Right atrium auricular region (tissue), 2 donors: ENCODE results near the gene CCNG2. TPM values are rescaled to one million over a fixed set of nuclear protein-coding genes. Genes with fewer than 3 reads are reported as not detected.

Source experiments
- DNase-seq: peaks from one replicate; pipeline ENCODE4 v3.0.0-alpha.2; 2019; ENCODE audit warnings: low spot score
- H3K27ac ChIP-seq, 2 donors: fragments of 200-600 bp; sonication (generic); 1 replicate in 1 of 2; 2 replicates in 1 of 2; pipeline ENCODE4 v1.5.1; 2016 to 2019
- H3K27me3 ChIP-seq, 2 donors: fragments of 200-600 bp; sonication (generic); one replicate each; pipeline versions ENCODE4 v1.5.1 to v1.6.0; 2017 to 2019
- H3K36me3 ChIP-seq: fragments of 200-600 bp; sonication (generic); one replicate; pipeline ENCODE4 v1.5.1; 2016
- H3K4me1 ChIP-seq, 2 donors: fragments of 200-600 bp; sonication (generic); one replicate each; pipeline versions ENCODE4 v1.5.1 to v1.6.0; 2017 to 2019
- H3K4me3 ChIP-seq, 2 donors: fragments of 200-600 bp; sonication (generic); 1 replicate in 1 of 2; 2 replicates in 1 of 2; pipeline ENCODE4 v1.5.1; 2017 to 2019; ENCODE audit warnings: mild to moderate bottlenecking in 1 of 2, moderate library complexity in 1 of 2
- H3K9me3 ChIP-seq, 2 donors: fragments of 200-600 bp; sonication (generic); one replicate each; pipeline ENCODE4 v1.5.1; 2019
- total RNA-seq, 2 donors: library from RNA; depleted of rRNA; stranded (reverse); fragments of >200 nt; gene quantifications; one replicate each; pipeline ENCODE4 v1.1.0, GENCODE V29; 2016
- TF ChIP-seq, protein P1 (sequence below), 2 donors: fragments of 200-600 bp; sonication (generic); IDR thresholded peaks; one replicate each; pipeline ENCODE4 v1.5.1; 2019; ENCODE audit warnings: antibody characterized with exemption in 2 of 2

The CCNG2 gene, protein sequence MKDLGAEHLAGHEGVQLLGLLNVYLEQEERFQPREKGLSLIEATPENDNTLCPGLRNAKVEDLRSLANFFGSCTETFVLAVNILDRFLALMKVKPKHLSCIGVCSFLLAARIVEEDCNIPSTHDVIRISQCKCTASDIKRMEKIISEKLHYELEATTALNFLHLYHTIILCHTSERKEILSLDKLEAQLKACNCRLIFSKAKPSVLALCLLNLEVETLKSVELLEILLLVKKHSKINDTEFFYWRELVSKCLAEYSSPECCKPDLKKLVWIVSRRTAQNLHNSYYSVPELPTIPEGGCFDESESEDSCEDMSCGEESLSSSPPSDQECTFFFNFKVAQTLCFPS
- 1 to 10 TPM; 6.2 to 7.8 TPM for total RNA-seq

DNA sequence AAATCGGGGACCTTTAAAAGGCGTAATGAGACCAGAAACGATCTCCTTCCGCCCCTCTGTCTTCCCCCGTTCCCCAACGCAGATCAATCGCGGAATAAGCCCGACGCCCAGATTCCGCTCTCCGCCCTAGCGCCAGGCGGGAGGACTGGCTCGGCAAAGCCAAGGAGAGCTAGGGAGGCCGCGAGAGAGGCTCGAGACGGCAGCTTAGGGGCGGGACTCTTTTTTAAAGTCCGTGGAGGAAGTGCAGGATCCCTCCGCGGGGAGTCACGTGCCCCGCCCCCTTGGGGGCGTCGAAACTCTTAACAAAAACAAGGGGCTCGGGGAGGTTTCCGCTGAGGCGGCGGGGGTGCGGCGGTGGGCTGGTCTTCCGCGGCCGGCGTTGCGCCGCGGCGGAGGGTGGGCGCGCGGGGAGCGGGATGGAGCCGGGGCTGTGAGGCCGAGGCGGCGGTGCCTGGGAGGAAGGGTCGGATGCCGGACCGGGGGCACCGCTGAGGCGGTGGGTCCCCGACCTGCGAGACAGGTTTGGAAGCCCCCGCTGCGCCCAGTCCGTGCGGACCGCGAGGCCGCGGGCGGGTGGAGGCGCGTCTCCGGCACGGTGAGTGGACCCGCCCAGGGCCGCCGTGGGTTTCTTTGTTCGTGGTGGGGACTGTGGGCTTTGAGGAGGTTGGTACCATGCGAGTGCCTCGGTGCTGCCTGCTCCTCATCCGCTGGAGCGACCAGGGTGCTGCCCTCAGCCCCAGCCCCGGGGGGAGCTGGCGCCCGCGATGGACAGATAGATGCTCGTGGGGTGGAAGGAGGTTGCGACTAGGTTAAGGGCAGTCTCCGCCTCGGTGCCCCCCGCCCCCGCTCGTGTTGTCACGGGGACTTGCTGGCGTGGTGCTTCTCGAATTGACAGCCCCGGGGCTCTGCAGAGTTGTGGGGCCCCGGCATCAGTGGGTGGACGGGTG, at the start of gene CCNG2:
Gene CCNG2, plus strand, starts transcription at position 296 of the 947 bp plus-strand sequence. CDS start 1,326 bp downstream, outside the sequence.
- peaks cover 0 to 13% of the 10 kb centered on the region in 2 donors for H3K4me1 ChIP-seq
- H3K9me3 ChIP-seq, result no peaks in the 10 kb centered on the region
- H3K4me3 ChIP-seq, result peak within 1 kb of the TSS; percentile 69 to 95
- H3K27me3 ChIP-seq, result no peaks in the 10 kb centered on the region
- TF ChIP-seq, protein P1, sequence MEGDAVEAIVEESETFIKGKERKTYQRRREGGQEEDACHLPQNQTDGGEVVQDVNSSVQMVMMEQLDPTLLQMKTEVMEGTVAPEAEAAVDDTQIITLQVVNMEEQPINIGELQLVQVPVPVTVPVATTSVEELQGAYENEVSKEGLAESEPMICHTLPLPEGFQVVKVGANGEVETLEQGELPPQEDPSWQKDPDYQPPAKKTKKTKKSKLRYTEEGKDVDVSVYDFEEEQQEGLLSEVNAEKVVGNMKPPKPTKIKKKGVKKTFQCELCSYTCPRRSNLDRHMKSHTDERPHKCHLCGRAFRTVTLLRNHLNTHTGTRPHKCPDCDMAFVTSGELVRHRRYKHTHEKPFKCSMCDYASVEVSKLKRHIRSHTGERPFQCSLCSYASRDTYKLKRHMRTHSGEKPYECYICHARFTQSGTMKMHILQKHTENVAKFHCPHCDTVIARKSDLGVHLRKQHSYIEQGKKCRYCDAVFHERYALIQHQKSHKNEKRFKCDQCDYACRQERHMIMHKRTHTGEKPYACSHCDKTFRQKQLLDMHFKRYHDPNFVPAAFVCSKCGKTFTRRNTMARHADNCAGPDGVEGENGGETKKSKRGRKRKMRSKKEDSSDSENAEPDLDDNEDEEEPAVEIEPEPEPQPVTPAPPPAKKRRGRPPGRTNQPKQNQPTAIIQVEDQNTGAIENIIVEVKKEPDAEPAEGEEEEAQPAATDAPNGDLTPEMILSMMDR (IDR thresholded peaks at IDR 0.05), result no peak
- H3K27ac ChIP-seq, result peak within 1 kb of the TSS; percentile 88 to 95
- H3K36me3 ChIP-seq, result peaks cover 11% of the 10 kb centered on the region
- DNase-seq, result peak; percentile 83

DNA sequence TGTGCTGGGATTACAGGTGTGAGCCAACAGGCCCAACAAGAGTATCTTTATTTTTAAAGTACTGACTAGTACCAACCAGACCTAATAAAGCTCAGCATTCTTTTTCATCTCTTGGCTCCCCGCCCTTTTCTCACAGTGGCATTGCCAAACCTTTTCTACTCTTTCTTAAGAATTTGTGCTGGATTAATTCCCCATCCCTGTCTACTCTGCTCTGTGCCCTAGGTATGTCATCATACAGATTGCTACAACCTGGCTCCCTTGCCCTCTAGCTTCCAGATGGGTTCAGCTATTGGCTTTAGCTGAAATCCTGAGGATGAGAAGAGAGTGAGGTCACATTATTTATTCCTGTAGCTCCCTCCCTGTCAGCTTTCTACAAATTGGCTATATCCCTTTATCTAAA, 46.3 kb upstream of the CCNG2 start:
- no peak for DNase-seq
- TF ChIP-seq, protein P1 (IDR thresholded peaks at IDR 0.05), result no peak
- no peaks in the 10 kb centered on the region for H3K4me1 ChIP-seq
- no peaks in the 10 kb centered on the region for H3K27me3 ChIP-seq
- no peak overlapping the region for H3K4me3 ChIP-seq
- no peak overlapping the region for H3K27ac ChIP-seq
- no peaks in the 10 kb centered on the region for H3K9me3 ChIP-seq
- no peaks in the 10 kb centered on the region for H3K36me3 ChIP-seq

DNA sequence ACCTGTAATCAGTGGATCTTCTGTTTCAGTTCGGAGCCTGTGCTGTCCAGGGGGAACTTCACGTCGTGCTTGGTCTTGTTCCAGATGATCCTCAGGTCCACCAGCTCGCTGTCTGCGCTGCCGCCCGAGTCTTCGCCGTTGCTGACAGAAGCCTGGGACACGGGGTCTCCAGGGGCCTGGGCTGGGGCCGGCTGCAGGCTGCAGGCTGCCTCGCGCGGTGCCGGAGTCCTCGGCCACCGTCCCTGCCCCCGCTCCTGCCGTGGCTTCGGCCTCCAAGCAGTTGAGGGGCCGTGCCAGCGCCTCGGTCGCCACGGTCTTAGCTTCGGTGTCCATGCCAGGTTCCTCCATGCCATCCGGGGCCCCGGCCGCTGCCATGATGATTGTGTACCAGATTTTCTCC, 43.9 kb upstream of the CCNG2 start:
- no peaks in the 10 kb centered on the region for H3K9me3 ChIP-seq
- H3K4me3 ChIP-seq, result no peak overlapping the region
- no peak for DNase-seq
- TF ChIP-seq, protein P1 (IDR thresholded peaks at IDR 0.05), result no peak
- no peak overlapping the region for H3K27ac ChIP-seq
- H3K27me3 ChIP-seq, result no peaks in the 10 kb centered on the region
- H3K36me3 ChIP-seq, result no peaks in the 10 kb centered on the region
- H3K4me1 ChIP-seq, result no peaks in the 10 kb centered on the region

DNA sequence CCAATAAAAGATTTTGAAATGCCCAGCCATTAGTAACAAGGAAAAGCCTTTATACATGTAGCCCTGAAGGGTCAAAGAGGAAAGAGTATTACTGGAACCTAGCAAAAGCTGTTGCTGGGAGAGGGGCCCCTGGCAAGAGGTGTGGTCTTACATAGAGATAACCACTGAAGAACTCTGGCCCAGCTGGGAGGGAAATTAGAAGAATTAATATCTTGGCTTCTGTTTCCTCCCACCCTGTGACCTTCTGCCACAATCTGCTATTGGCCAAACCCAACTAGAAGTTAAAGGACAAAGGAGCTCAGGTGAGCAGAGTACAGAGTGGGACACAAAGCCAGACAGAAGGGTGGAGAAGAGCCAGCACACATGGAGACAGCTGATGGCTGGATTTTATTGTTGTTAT, 39.3 kb upstream of the CCNG2 start:
- Histone ChIP-seq H3K36me3 (no peaks in the 10 kb centered on the region), H3K27ac (no peak overlapping the region), H3K9me3 (no peaks in the 10 kb centered on the region), H3K4me3 (no peak overlapping the region), H3K4me1 (no peaks in the 10 kb centered on the region), H3K27me3 (no peaks in the 10 kb centered on the region)
- TF ChIP-seq, protein P1 (IDR thresholded peaks at IDR 0.05), result no peak
- DNase-seq, result no peak

DNA sequence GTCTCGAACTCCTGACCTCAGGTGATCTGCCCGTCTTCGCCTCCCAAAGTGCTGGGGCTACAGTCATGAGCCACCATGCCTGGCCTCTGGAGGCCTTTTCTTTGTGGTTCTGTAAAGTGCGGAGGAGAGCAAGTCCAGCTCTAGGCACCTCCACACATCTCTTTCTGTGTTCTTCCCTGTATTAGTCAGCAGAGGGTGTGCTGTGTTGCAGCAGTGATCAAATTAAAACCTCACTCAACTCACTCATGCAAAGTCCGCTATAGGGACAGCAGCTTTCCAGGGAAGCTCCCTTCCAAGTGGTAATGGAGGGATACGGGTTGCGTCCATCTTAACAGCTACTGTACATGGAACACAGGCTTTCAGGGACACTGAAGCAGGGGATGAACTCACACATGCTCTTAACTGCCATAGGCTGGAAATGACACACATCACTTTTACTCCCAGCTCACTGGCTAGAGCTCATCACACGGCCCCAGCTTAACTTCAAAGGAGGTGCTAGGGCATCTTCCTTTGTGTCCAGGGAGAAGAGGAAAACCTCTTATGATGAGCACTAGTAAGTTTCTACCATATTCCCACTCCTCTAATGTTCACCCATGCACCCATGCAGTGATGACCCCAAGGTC, 36.0 kb upstream of the CCNG2 start:
- Histone ChIP-seq H3K9me3 (no peaks in the 10 kb centered on the region), H3K27ac (no peak overlapping the region), H3K36me3 (no peaks in the 10 kb centered on the region), H3K27me3 (no peaks in the 10 kb centered on the region), H3K4me1 (no peaks in the 10 kb centered on the region), H3K4me3 (no peak overlapping the region)
- DNase-seq, result no peak
- TF ChIP-seq, protein P1 (IDR thresholded peaks at IDR 0.05), result no peak
